Epidermal melanocyte (primary cell): ENCODE data around the gene ANK3.

Source experiments
- DNase-seq: peaks from one replicate; pipeline ENCODE4 v3.0.0; 2011; ENCODE audit warnings: low spot score; ENCODE audit not compliant: insufficient read length

ANK3 gene

GRCh38 chr10:60281792-60282353, 107.8 kb downstream of the ANK3 start:
- no peak for DNase-seq

DNA sequence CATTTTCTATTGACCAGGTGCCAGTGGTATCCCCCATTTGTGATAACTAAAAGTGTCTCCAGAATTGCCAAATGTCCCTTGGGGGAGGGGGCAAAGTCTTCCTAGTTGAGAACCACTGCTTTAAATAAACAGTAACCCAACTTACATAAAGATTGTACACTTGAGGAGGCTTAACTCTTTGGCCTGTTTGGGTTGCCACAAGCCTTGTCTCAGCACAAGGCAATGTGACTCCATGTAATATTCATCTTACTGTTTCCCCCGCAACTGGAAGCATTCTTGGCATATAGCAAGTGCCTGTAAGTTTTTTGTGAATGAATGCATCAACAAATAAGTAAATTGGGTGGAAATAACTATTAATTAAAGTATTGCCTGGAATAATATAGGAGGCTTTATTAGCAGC, 108.3 kb downstream of the ANK3 start:
- no peak for DNase-seq

- no peak for DNase-seq
Measured at GRCh38 chr10:60280475-60280874, 109.2 kb downstream of the ANK3 start.

- no peak for DNase-seq
Measured at GRCh38 chr10:60277656-60278055, 112.0 kb downstream of the ANK3 start.

GRCh38 chr10:60276232-60276631, 113.4 kb downstream of the ANK3 start:
- DNase-seq = no peak

DNA sequence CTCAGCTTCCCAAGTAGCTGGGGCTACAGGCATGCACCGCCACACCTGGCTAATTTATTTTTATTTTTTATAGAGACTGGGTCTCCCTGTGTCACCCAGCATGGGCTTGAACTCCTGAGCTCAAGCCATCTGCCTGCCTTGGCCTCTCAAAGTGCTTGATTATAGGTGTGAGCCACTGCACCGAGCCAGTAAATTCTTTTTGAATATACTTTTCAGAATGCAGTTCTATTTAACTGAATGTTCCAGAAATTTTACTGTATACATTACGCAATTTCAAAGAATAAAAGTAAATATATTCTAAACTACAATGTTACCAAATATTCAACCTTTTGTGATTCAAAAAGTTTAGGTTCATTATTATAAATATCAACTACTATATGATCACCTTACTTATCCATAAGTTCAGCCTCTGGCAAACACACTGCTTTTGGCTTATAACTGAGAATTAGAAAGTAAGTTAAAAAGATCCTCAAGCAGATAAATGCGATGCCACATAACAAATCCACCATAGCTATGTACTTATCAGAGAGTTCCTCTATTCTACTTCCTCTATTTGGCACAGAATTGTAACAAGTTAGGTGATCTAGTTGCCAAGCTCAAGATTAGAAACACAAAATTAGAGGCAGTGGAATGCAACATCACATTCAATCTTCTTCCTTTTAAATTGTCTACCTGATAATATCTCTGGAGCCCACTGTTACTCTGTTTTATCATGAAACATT, 118.2 kb downstream of the ANK3 start:
- DNase-seq = no peak

GRCh38 chr10:60270426-60270825, 119.2 kb downstream of the ANK3 start:
- no peak for DNase-seq

DNA sequence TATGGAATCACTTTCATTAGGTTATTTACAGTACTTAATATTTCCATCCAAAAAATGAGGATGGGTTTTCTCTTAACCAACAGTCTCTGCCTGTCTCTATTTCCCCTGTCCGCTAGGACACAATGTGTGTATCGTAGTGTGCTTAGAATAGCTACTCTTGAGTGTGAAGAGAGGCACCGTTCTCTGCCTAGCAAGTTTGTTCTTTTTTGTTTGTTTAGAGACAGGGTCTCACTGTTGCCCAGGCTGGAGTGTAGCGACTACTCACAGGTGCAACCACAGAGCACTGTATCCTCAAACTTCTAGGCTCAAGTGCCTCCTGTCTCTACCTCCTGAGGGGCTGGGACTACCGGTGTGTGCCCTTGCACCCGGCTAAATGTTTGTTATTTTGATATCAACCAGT, 121.9 kb downstream of the ANK3 start:
- no peak for DNase-seq

- DNase-seq = no peak
Measured at GRCh38 chr10:60266513-60266912, 123.2 kb downstream of the ANK3 start.

DNA sequence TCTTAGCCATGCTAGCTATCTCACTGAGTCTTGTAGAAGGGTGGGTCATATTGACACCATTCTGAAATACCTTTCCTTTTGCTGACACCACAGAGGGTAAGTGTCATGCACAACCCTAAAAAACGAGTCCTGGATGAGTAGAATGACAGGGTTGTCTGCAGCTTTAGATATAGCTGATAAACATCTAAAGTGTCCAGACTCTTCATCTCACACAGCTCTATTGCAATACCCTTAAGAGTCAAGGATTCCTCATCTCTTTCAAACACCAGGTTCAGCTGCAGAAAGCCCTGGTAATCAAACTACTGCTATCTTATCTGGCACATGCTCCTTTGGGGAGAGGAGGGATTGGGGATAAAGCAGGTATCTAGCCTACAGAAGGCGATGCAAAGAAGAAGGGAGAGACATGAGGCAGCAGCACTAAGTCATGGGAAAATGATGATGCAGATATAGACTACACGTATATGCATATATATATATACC, 127.0 kb downstream of the ANK3 start:
- no peak for DNase-seq

- DNase-seq = no peak
Measured at GRCh38 chr10:60260321-60260720, 129.4 kb downstream of the ANK3 start.

DNA sequence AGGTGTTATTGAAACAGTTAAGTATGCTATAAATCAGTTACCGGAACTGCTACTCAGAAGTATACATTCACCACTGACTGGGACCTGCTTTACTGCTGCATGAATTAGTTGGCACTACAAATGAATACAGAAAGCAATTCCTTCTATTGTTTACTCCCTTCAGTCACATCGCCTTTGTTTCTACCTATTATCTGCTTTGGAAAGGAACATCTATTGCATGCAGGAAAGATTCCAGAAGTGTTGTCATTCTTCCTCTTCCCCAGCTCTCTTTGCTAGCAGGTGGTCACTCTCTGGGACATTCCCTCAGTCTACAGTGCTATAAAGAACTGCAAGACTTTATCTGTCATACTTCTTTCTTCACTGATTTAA, 131.3 kb downstream of the ANK3 start:
- DNase-seq = no peak

DNA sequence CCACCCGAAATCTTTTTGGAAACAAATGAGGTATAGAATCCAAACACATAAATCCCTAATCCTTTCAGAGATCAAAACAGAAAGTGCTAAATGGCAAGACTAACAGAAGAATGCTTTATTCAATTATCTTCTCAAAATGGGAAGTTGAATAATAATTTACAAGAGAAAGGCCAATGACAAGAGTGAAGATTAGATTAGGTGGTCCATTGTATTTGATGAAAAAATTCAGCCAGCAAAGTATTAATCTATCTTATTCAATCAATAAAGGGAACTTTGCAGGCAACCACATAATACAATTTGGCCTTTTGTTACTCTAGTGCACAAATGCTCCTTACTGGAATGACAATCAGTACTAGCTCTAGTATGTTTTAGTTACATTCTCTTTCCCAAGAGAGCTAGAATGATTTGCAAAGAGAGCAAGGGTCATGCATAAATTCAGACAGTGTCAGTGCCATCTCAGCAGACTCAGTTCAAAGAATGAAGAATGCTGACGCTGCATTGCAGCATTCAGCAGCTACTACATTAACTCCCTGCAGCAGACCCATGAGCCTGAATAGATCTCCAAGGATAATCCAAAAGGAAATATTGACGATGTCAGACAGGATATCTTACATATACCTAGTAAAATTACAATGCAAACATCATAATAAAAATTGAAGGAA, 131.8 kb downstream of the ANK3 start:
- no peak for DNase-seq

GRCh38 chr10:60254776-60255175, 134.9 kb downstream of the ANK3 start:
- no peak for DNase-seq

DNA sequence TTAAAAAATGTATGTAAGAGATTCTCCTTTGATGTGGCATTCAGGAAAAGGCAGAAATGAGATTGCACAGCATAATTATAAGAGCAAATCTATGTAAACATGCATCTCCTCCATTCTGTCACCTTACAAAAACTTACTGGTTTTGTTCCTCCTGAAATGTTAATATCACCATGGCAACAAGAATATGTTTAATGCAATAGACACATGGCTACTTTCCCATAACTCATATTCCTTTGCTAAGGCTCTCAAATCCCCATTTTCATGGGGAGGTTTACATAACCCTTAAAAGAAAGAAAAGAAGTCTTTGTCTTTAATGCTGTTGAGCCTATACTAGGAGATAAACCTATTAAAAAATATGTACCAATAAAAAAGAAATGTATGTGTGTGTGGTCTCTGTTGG, 136.2 kb downstream of the ANK3 start:
- no peak for DNase-seq

DNA sequence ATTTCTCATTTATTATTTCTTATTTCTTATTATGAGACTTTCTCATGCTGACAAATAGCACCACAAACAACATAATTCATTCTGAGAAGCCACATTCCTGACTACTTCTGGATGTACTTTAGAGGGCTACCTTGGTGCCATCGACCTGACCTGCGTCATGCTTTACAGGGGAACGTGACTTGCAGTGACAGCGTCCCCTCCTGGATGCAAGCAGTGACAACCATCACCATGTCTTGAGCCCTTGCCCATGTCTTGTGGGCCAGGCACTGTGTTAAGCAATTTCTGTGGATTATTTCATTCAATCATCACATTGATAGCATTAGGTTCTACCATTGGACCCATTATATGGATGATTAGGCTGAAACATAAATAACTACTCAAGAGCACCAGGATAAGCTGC, 137.0 kb downstream of the ANK3 start:
- DNase-seq = no peak

DNA sequence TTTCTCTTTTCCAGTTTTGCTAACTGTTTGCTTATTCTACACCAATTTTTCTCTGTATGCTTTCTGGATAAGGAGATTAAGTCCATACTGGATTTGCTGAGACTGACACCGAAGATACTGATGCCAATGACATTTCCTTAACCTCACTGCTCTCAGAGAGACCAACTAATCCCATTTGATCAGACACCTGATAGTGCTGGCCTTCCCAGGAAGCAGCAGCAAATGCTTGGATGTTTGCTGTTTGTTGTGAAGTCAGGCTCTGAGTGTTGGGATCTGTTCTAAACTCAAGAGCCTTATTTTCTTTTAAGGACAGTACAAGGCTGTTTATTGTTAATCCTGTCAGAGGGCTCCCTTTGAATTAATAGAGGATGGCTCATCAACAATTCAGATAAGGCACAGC, 143.3 kb downstream of the ANK3 start:
- DNase-seq = no peak

- no peak for DNase-seq
Measured at GRCh38 chr10:60239228-60239627, 150.4 kb downstream of the ANK3 start.

- DNase-seq = no peak
Measured at GRCh38 chr10:60238759-60239100, 150.9 kb downstream of the ANK3 start.

DNA sequence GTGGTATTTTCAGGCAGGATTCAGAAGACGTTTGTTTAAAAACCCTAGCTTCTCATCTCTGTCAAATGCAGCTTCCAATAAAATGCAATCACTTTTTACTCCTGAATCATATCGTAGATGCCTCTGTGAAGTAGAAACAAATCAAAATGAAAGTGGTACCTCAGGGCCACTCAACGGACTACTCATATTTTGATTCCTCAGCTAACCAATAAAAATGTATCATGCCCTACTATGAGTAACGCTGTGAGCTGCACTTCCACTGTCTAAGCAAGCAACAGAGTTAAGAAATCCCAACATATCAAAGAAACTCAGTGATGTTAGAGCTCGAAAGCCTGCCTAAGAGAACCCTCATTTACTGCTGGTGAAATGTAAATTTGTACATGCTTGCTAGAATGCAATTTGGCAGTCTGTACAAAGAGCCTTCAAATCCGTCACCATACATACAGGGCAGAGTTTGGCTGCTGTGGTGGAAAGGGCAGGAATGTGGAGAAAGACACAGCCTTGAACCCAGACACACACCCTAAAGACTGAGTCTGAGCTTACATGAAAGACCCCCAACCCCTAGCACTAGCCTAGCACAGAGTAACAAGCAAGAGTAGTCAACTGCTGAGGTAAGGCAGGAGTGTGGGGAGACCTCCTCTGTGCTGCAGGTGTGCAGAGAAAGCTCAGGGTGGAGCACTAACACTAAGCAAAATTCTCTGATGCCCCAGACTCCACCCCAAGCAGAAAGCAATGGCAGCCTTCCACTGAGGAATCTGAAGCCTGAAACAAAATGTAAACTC, 151.5 kb downstream of the ANK3 start:
- no peak for DNase-seq

GRCh38 chr10:60236869-60237524, 152.7 kb downstream of the ANK3 start:
- no peak for DNase-seq

GRCh38 chr10:60235001-60235400, 154.7 kb downstream of the ANK3 start:
- no peak for DNase-seq
